Measurements from ENCODE around the gene FADS3. TPM values are rescaled to one million over a fixed set of nuclear protein-coding genes. Genes with fewer than 3 reads are reported as not detected.

Gene FADS3
- total RNA-seq, 1 donor from 2014 or later = 13.6 TPM

GRCh38 chr11:61844909-61845565 is 46.3 kb downstream of the FADS3 start:
- H3K27ac Mint-ChIP-seq (ENCODE audit: unreplicated experiment) = peak overlapping the region; percentile 35
- H3K27me3 Mint-ChIP-seq (ENCODE audit: low read depth) = no peaks in the 10 kb centered on the region
- H3K9me3 Mint-ChIP-seq = no peaks in the 10 kb centered on the region
- H3K4me3 Mint-ChIP-seq = no peak overlapping the region
- H3K36me3 Mint-ChIP-seq (ENCODE audit: low read depth) = peaks cover 50% of the 10 kb centered on the region
- peaks cover 33% of the 10 kb centered on the region for H3K4me1 Mint-ChIP-seq
- no peak for DNase-seq (ENCODE audit: low read depth, low spot score)
- TF ChIP-seq, protein P1, sequence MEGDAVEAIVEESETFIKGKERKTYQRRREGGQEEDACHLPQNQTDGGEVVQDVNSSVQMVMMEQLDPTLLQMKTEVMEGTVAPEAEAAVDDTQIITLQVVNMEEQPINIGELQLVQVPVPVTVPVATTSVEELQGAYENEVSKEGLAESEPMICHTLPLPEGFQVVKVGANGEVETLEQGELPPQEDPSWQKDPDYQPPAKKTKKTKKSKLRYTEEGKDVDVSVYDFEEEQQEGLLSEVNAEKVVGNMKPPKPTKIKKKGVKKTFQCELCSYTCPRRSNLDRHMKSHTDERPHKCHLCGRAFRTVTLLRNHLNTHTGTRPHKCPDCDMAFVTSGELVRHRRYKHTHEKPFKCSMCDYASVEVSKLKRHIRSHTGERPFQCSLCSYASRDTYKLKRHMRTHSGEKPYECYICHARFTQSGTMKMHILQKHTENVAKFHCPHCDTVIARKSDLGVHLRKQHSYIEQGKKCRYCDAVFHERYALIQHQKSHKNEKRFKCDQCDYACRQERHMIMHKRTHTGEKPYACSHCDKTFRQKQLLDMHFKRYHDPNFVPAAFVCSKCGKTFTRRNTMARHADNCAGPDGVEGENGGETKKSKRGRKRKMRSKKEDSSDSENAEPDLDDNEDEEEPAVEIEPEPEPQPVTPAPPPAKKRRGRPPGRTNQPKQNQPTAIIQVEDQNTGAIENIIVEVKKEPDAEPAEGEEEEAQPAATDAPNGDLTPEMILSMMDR (conservative IDR thresholded peaks at IDR 0.05) = no peak

GRCh38 chr11:61842528-61842820 is 48.9 kb downstream of the FADS3 start:
- Mint-ChIP-seq H3K9me3 (no peaks in the 10 kb centered on the region), H3K36me3 (ENCODE audit: low read depth) (peaks cover 51% of the 10 kb centered on the region)

GRCh38 chr11:61841636-61842527 is 49.5 kb downstream of the FADS3 start:
- TF ChIP-seq, protein P1 (conservative IDR thresholded peaks at IDR 0.05) = no peak
- H3K4me1 Mint-ChIP-seq = peaks cover 24% of the 10 kb centered on the region

More at GRCh38 chr11:61842528-61842820, 48.9 kb downstream of the FADS3 start:
- H3K4me3 Mint-ChIP-seq = peak overlapping the region; percentile 0
- TF ChIP-seq, protein P1 (conservative IDR thresholded peaks at IDR 0.05) = no peak
- no peak for DNase-seq (ENCODE audit: low read depth, low spot score)
- H3K4me1 Mint-ChIP-seq = peaks cover 28% of the 10 kb centered on the region
- H3K27ac Mint-ChIP-seq (ENCODE audit: unreplicated experiment) = no peak overlapping the region
- H3K27me3 Mint-ChIP-seq (ENCODE audit: low read depth) = no peaks in the 10 kb centered on the region

DNA sequence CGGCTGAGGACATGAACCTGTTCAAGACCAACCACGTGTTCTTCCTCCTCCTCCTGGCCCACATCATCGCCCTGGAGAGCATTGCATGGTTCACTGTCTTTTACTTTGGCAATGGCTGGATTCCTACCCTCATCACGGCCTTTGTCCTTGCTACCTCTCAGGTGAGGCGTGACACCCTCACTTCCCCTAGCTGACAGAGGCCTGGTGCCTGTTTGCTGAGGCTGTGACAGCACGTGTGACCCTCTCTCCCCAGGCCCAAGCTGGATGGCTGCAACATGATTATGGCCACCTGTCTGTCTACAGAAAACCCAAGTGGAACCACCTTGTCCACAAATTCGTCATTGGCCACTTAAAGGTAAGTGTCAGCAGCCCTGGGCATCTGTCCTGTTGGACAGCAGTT is 51.0 kb downstream of the FADS3 start:
- H3K36me3 Mint-ChIP-seq (ENCODE audit: low read depth) = peaks cover 39% of the 10 kb centered on the region
- H3K4me3 Mint-ChIP-seq = no peak overlapping the region
- peaks cover 26% of the 10 kb centered on the region for H3K4me1 Mint-ChIP-seq
- H3K27ac Mint-ChIP-seq (ENCODE audit: unreplicated experiment) = no peak overlapping the region
- TF ChIP-seq, protein P1 (conservative IDR thresholded peaks at IDR 0.05) = no peak
- no peaks in the 10 kb centered on the region for H3K27me3 Mint-ChIP-seq (ENCODE audit: low read depth)
- no peaks in the 10 kb centered on the region for H3K9me3 Mint-ChIP-seq
- no peak for DNase-seq (ENCODE audit: low read depth, low spot score)

More at GRCh38 chr11:61841636-61842527, 49.5 kb downstream of the FADS3 start:
- DNase-seq (ENCODE audit: low read depth, low spot score) = no peak
- Mint-ChIP-seq H3K27me3 (ENCODE audit: low read depth) (no peaks in the 10 kb centered on the region), H3K4me3 (peak overlapping the region; percentile 0), H3K36me3 (ENCODE audit: low read depth) (peaks cover 48% of the 10 kb centered on the region), H3K27ac (ENCODE audit: unreplicated experiment) (no peak overlapping the region), H3K9me3 (no peaks in the 10 kb centered on the region)

GRCh38 chr11:61839742-61840141 is 51.6 kb downstream of the FADS3 start:
- no peak for DNase-seq (ENCODE audit: low read depth, low spot score)
- Mint-ChIP-seq H3K4me1 (peaks cover 31% of the 10 kb centered on the region), H3K36me3 (ENCODE audit: low read depth) (peaks cover 35% of the 10 kb centered on the region), H3K9me3 (no peaks in the 10 kb centered on the region), H3K27ac (ENCODE audit: unreplicated experiment) (no peak overlapping the region), H3K4me3 (peak overlapping the region; percentile 11), H3K27me3 (ENCODE audit: low read depth) (no peaks in the 10 kb centered on the region)
- TF ChIP-seq, protein P1 (conservative IDR thresholded peaks at IDR 0.05) = no peak
